A375 (cell line): Measurements from ENCODE around the gene PELI1. TPM values are rescaled to one million over a fixed set of nuclear protein-coding genes. Genes with fewer than 3 reads are reported as not detected.

Experiments used
- total RNA-seq: library from RNA; depleted of rRNA; stranded (reverse); fragments of >200 nt; shearing (Covaris generic); gene quantifications from 2 replicates; pipeline ENCODE4 v1.2.3, GENCODE V29; 2014; rRNA removed

PELI1 gene, protein sequence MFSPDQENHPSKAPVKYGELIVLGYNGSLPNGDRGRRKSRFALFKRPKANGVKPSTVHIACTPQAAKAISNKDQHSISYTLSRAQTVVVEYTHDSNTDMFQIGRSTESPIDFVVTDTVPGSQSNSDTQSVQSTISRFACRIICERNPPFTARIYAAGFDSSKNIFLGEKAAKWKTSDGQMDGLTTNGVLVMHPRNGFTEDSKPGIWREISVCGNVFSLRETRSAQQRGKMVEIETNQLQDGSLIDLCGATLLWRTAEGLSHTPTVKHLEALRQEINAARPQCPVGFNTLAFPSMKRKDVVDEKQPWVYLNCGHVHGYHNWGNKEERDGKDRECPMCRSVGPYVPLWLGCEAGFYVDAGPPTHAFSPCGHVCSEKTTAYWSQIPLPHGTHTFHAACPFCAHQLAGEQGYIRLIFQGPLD
- total RNA-seq: 7.7 and 12.5 TPM in 2 replicates

DNA sequence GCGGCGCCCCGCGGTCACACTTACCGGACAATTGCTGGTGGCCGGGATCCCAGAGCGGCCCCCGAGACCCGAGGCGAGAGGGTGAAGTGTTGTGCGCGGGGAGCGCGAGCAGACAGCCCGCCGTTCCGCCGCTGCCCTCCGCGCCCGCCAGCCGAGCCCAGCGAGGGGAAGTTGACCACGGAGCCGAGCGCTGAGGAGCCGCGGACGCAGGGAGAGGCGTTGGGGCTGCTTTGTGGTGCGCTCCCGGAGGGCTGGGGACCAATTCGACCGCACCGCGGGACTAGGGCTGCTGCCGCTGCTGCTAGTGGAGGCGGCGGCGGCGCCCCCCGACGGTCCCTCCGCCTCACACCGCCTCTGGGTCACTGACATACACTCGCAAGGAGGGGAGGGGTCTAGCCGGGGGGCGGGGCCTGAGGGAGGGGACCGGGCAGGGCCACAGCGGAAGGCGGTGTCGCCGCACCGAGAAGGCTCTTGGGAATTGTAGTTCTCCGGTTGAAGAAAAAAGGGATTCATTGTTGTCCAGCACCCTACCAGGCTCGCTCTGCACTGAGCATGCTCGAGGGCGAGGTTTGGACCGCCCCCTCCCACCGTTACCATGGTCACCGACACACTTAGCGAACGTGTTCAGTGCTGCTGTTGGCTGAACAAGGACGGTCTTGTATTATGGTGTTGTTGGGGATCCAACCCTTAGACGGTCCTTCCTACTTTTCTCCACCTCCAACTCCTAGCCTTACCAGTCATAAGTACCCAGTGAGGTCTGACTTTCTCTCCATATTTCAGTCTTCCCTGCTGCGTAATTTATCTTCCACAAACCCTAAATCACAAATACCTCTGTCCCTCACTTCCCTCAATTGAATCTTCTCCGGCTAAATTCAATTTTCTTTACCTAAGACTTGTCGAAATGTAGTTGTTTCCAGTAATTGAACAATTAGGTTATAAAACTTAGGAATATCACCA is at the start of gene PELI1:
TSS of gene PELI1 (minus strand) at position 364 of the 957 bp plus-strand sequence. CDS start 36,110 bp downstream, outside the sequence.

Other genes starting within 250 kb of the PELI1 start
- gene VPS54, start 125.0 kb downstream of the PELI1 start, total RNA-seq: 11.7 and 14.6 TPM in 2 replicates